IMR-90 (cell line): ENCODE results near the gene SLTM. TPM values are rescaled to one million over a fixed set of nuclear protein-coding genes. Genes with fewer than 3 reads are reported as not detected.

Experiments used
- ATAC-seq: fragments of 200-7000 bp; cut with Tn5 transposase; 2 replicates; pipeline ENCODE4 v1.9.1; 2020; ENCODE audit warnings: low read depth, mild to moderate bottlenecking, moderate library complexity
- BruUV-seq: library from RNA; stranded (reverse); fragments of 400-500 nt; replicated peaks from 2 replicates; lab custom pipeline; 2021; lab: Mats Ljungman, UMichigan
- CTCF ChIA-PET: fragments of 300-600 bp; formaldehyde crosslinking; extraction: SDS; loops from one replicate; lab custom pipeline; 2021; ENCODE audit warnings: antibody characterized with exemption; lab: Yijun Ruan, JAX
- POLR2A ChIA-PET: fragments of 300-600 bp; sonication (Branson Sonifier 250); formaldehyde crosslinking; loops from one replicate; lab custom pipeline; 2022; ENCODE audit warnings: antibody characterized with exemption; ENCODE audit not compliant: unreplicated experiment; lab: Charles Lee
- DNase-seq: peaks from one replicate; pipeline ENCODE4 v3.0.0; 2013
- H2AFZ ChIP-seq: replicated peaks from 2 replicates; pipeline ENCODE3; 2013; ENCODE audit warnings: low read length, mild to moderate bottlenecking; ENCODE audit not compliant: poor library complexity
- H2AK5ac ChIP-seq: 2 replicates; pipeline ENCODE4 v1.6.1; 2013; ENCODE audit warnings: low read depth, low read length, inconsistent platforms
- H2AK9ac ChIP-seq: replicated peaks from 2 replicates; pipeline ENCODE3; 2013; ENCODE audit warnings: mild to moderate bottlenecking, low read depth, low read length, moderate library complexity; ENCODE audit not compliant: poor library complexity
- H2BK120ac ChIP-seq: 2 replicates; pipeline ENCODE4 v1.6.1; 2013; ENCODE audit warnings: low read depth, low read length, inconsistent platforms
- H2BK15ac ChIP-seq: 3 replicates; pipeline ENCODE4 v1.6.1; 2013; ENCODE audit warnings: low read depth, low read length, inconsistent platforms
- H2BK20ac ChIP-seq: 2 replicates; pipeline ENCODE4 v1.6.1; 2013; ENCODE audit warnings: low read depth, mild to moderate bottlenecking, inconsistent platforms, low read length, moderate library complexity
- H2BK5ac ChIP-seq: 2 replicates; pipeline ENCODE4 v1.6.1; 2013; ENCODE audit warnings: mild to moderate bottlenecking, low read depth, low read length, inconsistent platforms; ENCODE audit not compliant: poor library complexity, severe bottlenecking
- H3K14ac ChIP-seq: replicated peaks from 2 replicates; pipeline ENCODE4 v1.6.1; 2013; ENCODE audit warnings: low read depth, low read length, inconsistent platforms
- H3K18ac ChIP-seq: 2 replicates; pipeline ENCODE4 v1.6.1; 2013; ENCODE audit warnings: low read depth, low read length, control low read depth
- H3K23ac ChIP-seq: 2 replicates; pipeline ENCODE4 v1.6.1; 2013; ENCODE audit warnings: low read depth, low read length, inconsistent platforms
- H3K27ac ChIP-seq: 2 replicates; pipeline ENCODE4 v1.5.1; 2013; ENCODE audit warnings: mild to moderate bottlenecking, control low read depth, low read length; ENCODE audit not compliant: insufficient read depth
- H3K27me3 ChIP-seq: 2 replicates; pipeline ENCODE4 v1.6.1; 2013; ENCODE audit warnings: low read length; ENCODE audit not compliant: control insufficient read depth, insufficient read depth
- H3K36me3 ChIP-seq: 2 replicates; pipeline ENCODE4 v1.6.1; 2013; ENCODE audit warnings: low read length, mixed read lengths; ENCODE audit not compliant: control insufficient read depth, insufficient read depth
- H3K4ac ChIP-seq: 2 replicates; pipeline ENCODE4 v1.6.1; 2013; ENCODE audit warnings: low read depth, low read length, inconsistent platforms
- H3K4me1 ChIP-seq: 2 replicates; pipeline ENCODE4 v1.6.1; 2013; ENCODE audit warnings: low read length, mixed read lengths; ENCODE audit not compliant: control insufficient read depth, insufficient read depth
- H3K4me2 ChIP-seq: 2 replicates; pipeline ENCODE4 v1.6.1; 2013; ENCODE audit warnings: low read depth, mild to moderate bottlenecking, control low read depth, low read length, moderate library complexity
- H3K4me3 ChIP-seq: 2 replicates; pipeline ENCODE4 v1.5.1; 2013; ENCODE audit warnings: low read depth, mild to moderate bottlenecking, control low read depth, low read length, moderate library complexity; ENCODE audit not compliant: insufficient read depth
- H3K56ac ChIP-seq: 2 replicates; pipeline ENCODE4 v1.6.1; 2013; ENCODE audit warnings: low read length, inconsistent platforms; ENCODE audit not compliant: insufficient read depth; ENCODE audit errors: extremely low read depth
- H3K79me1 ChIP-seq, 2 experiments: 2 replicates each; pipeline ENCODE4 v1.6.1; 2013; ENCODE audit warnings: low read length in 2 of 2, inconsistent platforms in 1 of 2, low read depth in 1 of 2
- H3K9ac ChIP-seq: 2 replicates; pipeline ENCODE4 v1.6.1; 2013; ENCODE audit warnings: low read depth, low read length, control low read depth
- H3K9me1 ChIP-seq: 2 replicates; pipeline ENCODE4 v1.6.1; 2013; ENCODE audit warnings: low read length, inconsistent platforms; ENCODE audit not compliant: insufficient read depth
- H3K9me3 ChIP-seq: 2 replicates; pipeline ENCODE4 v1.6.1; 2013; ENCODE audit warnings: low read length; ENCODE audit not compliant: control insufficient read depth, insufficient read depth
- H4K20me1 ChIP-seq: 2 replicates; pipeline ENCODE4 v1.6.1; 2013; ENCODE audit warnings: low read length, inconsistent platforms; ENCODE audit not compliant: insufficient read depth
- H4K5ac ChIP-seq: 2 replicates; pipeline ENCODE4 v1.6.1; 2013; ENCODE audit warnings: mild to moderate bottlenecking, low read depth, low read length, control low read depth
- H4K8ac ChIP-seq, 2 experiments: 2 replicates each; pipeline ENCODE4 v1.6.1; 2013; ENCODE audit warnings: low read depth in 2 of 2, low read length in 2 of 2, control low read depth in 1 of 2, inconsistent platforms in 1 of 2
- H4K91ac ChIP-seq: 2 replicates; pipeline ENCODE4 v1.6.1; 2013; ENCODE audit warnings: low read depth, low read length, inconsistent platforms; ENCODE audit not compliant: insufficient read depth
- BHLHE40 ChIP-seq: fragments of 150-350 bp; IDR thresholded peaks from 2 replicates; pipeline ENCODE4 v1.6.1; 2016; ENCODE audit warnings: mild to moderate bottlenecking, low read depth, low read length
- CEBPB ChIP-seq: IDR thresholded peaks from 2 replicates; pipeline ENCODE4 v1.6.1; 2012; ENCODE audit warnings: low read depth, low read length, improper control_type of control experiment
- FOS ChIP-seq: fragments of 150-350 bp; IDR thresholded peaks from 2 replicates; pipeline ENCODE4 v1.6.1; 2016; ENCODE audit warnings: low read depth, low read length
- MAFK ChIP-seq: IDR thresholded peaks from 2 replicates; pipeline ENCODE4 v1.6.1; 2012; ENCODE audit warnings: low read depth, low read length, improper control_type of control experiment
- MXI1 ChIP-seq: IDR thresholded peaks from 2 replicates; pipeline ENCODE4 v1.6.1; 2012; ENCODE audit warnings: low read depth, mild to moderate bottlenecking, low read length, moderate library complexity, borderline replicate concordance
- RCOR1 ChIP-seq: IDR thresholded peaks from 2 replicates; pipeline ENCODE4 v1.6.1; 2012; ENCODE audit warnings: mild to moderate bottlenecking, low read length, improper control_type of control experiment; ENCODE audit not compliant: insufficient replicate concordance
- WGBS, 2 experiments: methylation state at CpG; one replicate each; pipeline versions ENCODE4 v1.1.5 to v1.1.7; 2013; ENCODE audit warnings: missing lambda C conversion rate in 2 of 2; ENCODE audit not compliant: insufficient read length in 1 of 2; ENCODE audit errors: extremely low coverage in 2 of 2; 5-methylcytosine and 5-hydroxymethylcytosine counted together
- dilution Hi-C: fragments of 300-500 bp; cut with HindIII; formaldehyde crosslinking; loops from one replicate; pipeline ENCODE4 v1.14.3; 2018; ENCODE audit warnings: low sequenced_read_pairs; ENCODE audit not compliant: unreplicated experiment
- in situ Hi-C: fragments of 300-500 bp; cut with MboI; formaldehyde crosslinking; loops from 3 replicates; pipeline ENCODE4 v1.14.3; 2019; ENCODE audit warnings: low sequenced_read_pairs, inconsistent platforms, mixed read lengths
- intact Hi-C: fragments of 100-400 bp; cut with micrococcal nuclease; formaldehyde crosslinking; loops from 2 replicates; pipeline ENCODE4 v1.10.0; 2022
- polyA plus RNA-seq, 3 experiments: library from polyadenylated mRNA; depleted of rRNA; stranded (reverse); fragments of >200 nt; gene quantifications; 2 replicates each; pipeline ENCODE4 v1.2.3, GENCODE V29; 2012; ENCODE audit warnings: low replicate concordance in 1 of 3
- total RNA-seq: library from RNA; depleted of rRNA; stranded (reverse); fragments of >200 nt; gene quantifications from 2 replicates; pipeline ENCODE4 v1.2.3, GENCODE V29; 2012
- TF ChIP-seq, protein P1 (sequence below): fragments of 150-350 bp; IDR thresholded peaks from 2 replicates; pipeline ENCODE4 v1.6.1; 2016; ENCODE audit warnings: low read depth, mild to moderate bottlenecking, low read length, moderate library complexity, borderline replicate concordance

SLTM gene
- total and polyA plus RNA-seq, 2 of the 4 experiments (the other 2 are of a cell fraction), result 36.0 to 57.6 TPM

- Histone ChIP-seq H2BK120ac (no peak overlapping the region), H3K4me1 (peaks cover 9% of the 10 kb centered on the region), H3K9ac (no peak overlapping the region), H3K4ac (no peak overlapping the region), H3K14ac (no peak overlapping the region), H2AK5ac (no peak overlapping the region), H3K79me1 (peaks cover 28 to 67% of the 10 kb centered on the region in 2 experiments), H3K4me3 (no peak overlapping the region), H4K91ac (no peak overlapping the region), H4K5ac (no peak overlapping the region), H2BK15ac (no peak overlapping the region), H4K20me1 (peaks cover 41% of the 10 kb centered on the region), H2AFZ (no peak overlapping the region), H3K56ac (no peak overlapping the region), H3K9me3 (no peaks in the 10 kb centered on the region), H2BK5ac (peak overlapping the region; percentile 65), H3K18ac (no peak overlapping the region; the same call in 1 of the 2 replicates), H4K8ac (0 out of 4 replicates have a peak overlapping the region, but pooled peaks of 1 of the 2 experiments have one; percentile 20), H3K36me3 (peaks cover 16% of the 10 kb centered on the region), H3K27me3 (no peaks in the 10 kb centered on the region), H3K23ac (no peak overlapping the region), H2AK9ac (no peak overlapping the region), H3K9me1 (peaks cover 3% of the 10 kb centered on the region), H2BK20ac (no peak overlapping the region), H3K27ac (peak overlapping the region; percentile 90; the same call in 1 of the 2 replicates), H3K4me2 (peak overlapping the region; percentile 89)
- POLR2A ChIA-PET, result no interaction called here
- in situ Hi-C loops, result no loop called here
- no CpG with 5 or more reads among the region's 2 CpGs for WGBS, 2 experiments
- BruUV-seq, result no TSS peak
- TF ChIP-seq FOS (no peak), CEBPB (peak; percentile 98), BHLHE40 (no peak), MAFK (no peak), RCOR1 (no peak), MXI1 (no peak)
- TF ChIP-seq, protein P1, sequence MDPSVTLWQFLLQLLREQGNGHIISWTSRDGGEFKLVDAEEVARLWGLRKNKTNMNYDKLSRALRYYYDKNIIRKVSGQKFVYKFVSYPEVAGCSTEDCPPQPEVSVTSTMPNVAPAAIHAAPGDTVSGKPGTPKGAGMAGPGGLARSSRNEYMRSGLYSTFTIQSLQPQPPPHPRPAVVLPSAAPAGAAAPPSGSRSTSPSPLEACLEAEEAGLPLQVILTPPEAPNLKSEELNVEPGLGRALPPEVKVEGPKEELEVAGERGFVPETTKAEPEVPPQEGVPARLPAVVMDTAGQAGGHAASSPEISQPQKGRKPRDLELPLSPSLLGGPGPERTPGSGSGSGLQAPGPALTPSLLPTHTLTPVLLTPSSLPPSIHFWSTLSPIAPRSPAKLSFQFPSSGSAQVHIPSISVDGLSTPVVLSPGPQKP, result no peak
- ATAC-seq, result peak; percentile 40; the same call in 1 of the 2 replicates
- intact Hi-C loops, result no loop called here
- DNase-seq, result peak; percentile 68
- CTCF ChIA-PET, result interaction anchor here (0.6 kb wide), 1 partner anchor 41 kb away, joined by 3 read pairs; no protein-coding TSS in a partner anchor
- dilution Hi-C loops, result no loop called here
These were observed 9.2 kb downstream of the SLTM start for GRCh38 chr15:58924327-58924726.
